ENCODE data around the gene RASD1.
"Not testable (repeated sequence)": the region's sequence is repeated elsewhere in the genome, so short reads cannot be mapped to it uniquely, and the experiment has no call there.

Gene RASD1

GRCh38 chr17:17495536-17496188, 533 bp downstream of the RASD1 start:
- DNase-seq: no peak

GRCh38 chr17:17494870-17495535, 1.2 kb downstream of the RASD1 start:
- DNase-seq: no peak

GRCh38 chr17:17494499-17494869, 1.7 kb downstream of the RASD1 start:
- no peak for DNase-seq

DNA sequence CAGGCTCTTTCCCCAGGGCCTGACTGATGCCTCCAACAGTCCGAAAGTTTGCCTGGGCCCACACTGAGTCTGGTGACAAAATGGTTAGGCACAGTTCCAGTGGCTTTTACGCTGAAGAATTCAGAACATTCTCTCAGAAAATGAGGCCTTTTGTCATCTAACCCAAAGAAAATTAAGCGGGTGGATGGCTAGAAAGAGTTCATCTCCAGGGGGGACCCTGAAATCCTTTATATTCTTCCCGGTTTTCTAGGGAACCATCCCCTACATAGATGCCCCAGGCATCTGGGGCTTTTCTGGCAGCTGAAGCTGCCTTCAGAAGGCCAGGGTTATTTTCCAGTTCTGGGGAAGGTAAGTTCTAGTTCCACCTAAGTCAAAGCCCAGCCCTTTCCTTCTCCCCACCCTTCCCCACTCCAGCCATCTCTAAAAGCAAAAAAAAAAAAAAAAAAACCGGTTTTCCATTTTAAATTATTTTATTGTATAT, 2.2 kb downstream of the RASD1 start:
- no peak for DNase-seq

- DNase-seq: no peak
Measured at GRCh38 chr17:17493249-17493985, 2.8 kb downstream of the RASD1 start.

- no peak for DNase-seq
Measured at GRCh38 chr17:17492571-17492970, 3.6 kb downstream of the RASD1 start.

GRCh38 chr17:17492085-17492484, 4.1 kb downstream of the RASD1 start:
- no peak for DNase-seq

DNA sequence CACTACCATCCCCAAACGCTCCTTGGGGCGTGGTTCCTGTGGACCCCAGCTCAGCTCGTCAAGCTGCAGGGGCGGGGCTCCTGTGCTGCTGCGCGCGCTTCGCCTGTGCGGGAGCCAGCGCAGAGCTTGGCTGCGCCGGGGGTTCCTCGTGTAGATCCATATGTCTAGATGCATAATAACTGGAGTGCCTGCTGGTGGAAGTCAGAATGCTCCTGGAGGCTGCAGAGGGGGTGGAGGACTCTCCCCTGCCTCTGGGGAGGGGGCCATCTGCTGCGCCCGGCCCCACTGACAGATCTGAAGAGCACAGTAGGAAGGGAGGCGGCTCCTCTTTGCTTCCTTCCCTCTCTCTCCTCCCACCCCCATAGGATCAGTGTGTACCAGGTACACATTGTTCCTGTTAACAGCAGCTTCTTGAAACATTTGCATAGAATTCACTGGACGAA, 4.6 kb downstream of the RASD1 start:
- no peak for DNase-seq

DNA sequence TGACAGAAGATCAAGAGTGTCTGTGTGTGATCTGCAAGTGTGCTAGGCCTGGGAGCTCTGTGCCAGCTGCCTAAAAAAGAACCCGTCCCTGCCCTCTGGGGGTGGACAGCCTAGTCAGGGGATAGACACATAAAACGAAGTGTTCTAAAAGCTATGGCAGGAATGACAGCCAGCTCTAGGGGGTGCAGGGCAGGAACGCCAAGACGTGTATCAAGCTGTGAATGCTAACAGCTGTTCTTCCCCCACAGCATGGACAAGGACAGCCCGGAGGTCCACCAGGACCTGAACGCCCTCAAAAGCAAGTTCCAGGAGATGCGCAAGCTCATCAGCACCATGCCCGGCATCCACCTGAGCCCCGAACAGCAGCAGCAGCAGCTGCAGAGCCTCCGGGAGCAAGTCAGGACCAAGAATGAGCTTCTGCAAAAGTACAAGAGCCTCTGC, 5.1 kb downstream of the RASD1 start:
- DNase-seq: no peak

DNA sequence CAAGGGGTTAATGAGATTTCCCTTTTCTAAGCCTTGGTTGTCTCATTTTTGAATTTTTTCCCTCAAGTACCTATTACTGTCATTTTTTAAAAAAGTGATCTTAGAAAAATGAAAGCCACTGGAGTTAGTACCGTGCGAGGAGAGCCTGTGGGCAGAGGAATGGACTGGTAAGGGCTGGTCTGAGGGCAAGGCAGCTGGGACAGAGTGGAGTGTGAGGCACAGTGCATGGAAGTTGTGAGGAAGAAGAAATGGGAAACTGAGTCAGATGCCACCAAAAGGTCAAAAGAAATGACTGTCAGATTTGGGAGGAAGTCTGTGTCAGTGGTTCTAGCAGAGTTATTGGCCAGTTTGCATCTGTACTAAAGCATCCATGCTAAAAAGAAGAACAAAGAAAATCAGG, 8.2 kb downstream of the RASD1 start:
- no peak for DNase-seq

DNA sequence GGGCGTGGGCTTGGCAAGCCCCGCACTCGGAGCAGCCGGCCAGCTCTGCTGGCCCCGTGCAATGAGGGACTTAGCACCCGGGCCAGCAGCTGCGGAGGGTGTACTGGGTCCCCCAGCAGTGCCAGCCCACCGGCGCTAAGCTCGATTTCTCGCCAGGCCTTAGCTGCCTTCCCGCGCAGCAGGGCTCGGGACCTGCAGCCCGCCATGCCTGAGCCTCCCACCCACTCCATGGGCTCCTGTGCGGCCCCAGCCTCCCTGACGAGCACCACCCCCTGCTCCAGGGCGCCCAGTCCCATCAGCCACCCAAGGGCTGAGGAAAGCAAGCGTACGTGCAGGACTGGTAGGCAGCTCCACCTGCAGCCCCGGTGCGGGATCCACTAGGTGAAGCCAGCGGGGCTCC, 9.8 kb downstream of the RASD1 start:
- not testable (repeated sequence) for DNase-seq

- no peak for DNase-seq
Measured at GRCh38 chr17:17485420-17485819, 10.8 kb downstream of the RASD1 start.

DNA sequence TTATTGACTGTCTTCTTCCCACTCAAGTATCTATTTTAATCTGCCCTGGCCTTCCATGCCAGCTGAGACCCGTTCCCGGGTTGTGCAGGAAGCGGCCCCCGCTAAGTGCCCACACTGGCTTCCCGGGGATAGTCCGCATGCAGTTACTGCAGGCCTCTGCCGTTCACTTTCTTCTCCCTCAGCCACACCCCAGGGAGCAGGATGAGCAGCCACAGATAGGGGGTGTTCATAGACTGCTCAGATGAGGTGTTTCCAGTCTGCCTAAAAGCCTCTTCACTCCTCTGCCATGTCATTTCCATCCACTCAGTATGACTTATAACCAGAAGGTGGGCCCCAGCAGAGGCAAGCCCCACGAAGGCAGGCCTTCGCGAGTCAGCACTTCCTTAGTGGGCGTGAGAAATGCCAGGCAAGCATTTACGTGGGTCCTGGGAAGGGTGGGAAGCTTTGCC, 11.7 kb downstream of the RASD1 start:
- DNase-seq: no peak

GRCh38 chr17:17481860-17482259, 14.3 kb downstream of the RASD1 start:
- DNase-seq: no peak

DNA sequence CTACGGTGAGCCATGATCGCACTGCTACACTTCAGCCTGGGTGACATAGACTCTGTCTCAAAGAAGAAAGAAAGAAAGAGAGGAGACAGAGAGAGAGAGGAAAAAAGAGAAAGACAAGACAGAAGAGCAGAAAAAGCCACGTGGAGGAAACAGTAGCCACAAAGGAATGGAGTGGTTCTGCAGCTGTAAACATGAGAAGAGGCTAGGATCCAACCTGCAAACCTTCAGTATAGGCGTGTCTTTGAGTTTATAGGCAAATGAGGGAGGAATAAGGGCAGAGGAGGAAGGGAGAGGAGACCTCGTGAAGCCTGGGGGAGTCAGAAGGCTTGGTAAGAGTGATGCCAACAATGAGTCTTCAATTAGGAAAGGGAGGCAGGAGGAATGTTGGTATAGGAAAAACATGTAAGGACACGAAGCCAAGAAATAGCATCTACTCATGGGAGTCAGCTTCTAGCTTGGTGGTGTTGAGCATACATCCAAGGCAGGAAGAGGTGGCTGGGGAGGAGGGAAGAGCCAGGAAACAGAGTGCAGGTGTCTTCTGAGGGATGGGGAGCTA, 15.5 kb downstream of the RASD1 start:
- DNase-seq: no peak

DNA sequence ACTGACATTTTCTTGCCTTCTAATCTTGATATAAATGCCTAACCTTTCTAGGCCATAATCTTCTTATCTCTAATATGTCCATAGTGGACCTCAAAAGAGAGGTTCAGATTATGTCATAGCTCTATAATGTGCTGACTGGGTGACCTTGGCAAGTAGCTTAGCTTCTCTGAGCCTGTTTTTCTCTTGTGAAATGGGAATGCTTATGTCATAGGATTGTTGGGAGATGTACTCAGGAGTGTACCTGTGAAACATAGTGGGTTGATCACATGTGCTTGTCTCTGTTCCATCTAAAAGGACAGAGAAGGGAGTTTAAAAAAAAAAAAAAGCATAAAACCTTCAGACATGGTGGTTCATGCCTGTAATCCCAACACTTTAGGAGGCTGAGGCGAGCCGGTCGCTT, 17.0 kb downstream of the RASD1 start:
- no peak for DNase-seq

DNA sequence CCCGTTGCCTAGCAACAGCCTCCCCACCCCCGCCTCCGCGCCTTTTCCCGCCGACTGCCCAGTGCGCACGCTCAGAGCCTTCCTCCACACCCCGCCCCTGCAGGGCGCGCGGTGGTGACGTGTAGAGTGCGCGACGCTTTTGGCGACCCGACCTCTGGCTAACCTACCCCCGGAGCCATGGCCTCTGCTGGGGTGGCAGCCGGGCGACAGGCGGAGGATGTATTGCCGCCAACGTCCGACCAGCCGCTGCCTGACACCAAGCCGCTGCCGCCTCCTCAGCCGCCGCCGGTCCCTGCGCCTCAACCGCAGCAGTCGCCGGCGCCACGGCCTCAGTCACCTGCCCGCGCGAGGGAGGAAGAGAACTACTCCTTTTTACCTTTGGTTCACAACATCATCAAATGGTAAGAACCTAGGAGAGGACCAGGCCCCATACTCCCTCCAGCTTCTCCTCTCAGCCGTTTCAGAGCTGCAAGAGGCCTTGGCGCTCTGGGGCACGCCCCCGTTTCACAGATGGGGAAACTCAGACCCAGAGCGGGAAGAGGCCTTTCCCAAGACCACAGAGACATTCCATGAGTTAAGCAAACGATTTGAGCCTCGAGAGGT, 19.2 kb downstream of the RASD1 start, which contains the start of gene MED9:
MED9 (plus strand) TSS at position 136 of the 603 bp plus-strand sequence; CDS start at position 178, 42 bp downstream.
- DNase-seq: peak; percentile 64

- no peak for DNase-seq
Measured at GRCh38 chr17:17474341-17474740, 21.9 kb downstream of the RASD1 start.

- DNase-seq: no peak
Measured at GRCh38 chr17:17472333-17472920, 23.8 kb downstream of the RASD1 start.

GRCh38 chr17:17469996-17470395, 26.2 kb downstream of the RASD1 start:
- DNase-seq: no peak

- DNase-seq: no peak
Measured at GRCh38 chr17:17469358-17469757, 26.8 kb downstream of the RASD1 start.

DNA sequence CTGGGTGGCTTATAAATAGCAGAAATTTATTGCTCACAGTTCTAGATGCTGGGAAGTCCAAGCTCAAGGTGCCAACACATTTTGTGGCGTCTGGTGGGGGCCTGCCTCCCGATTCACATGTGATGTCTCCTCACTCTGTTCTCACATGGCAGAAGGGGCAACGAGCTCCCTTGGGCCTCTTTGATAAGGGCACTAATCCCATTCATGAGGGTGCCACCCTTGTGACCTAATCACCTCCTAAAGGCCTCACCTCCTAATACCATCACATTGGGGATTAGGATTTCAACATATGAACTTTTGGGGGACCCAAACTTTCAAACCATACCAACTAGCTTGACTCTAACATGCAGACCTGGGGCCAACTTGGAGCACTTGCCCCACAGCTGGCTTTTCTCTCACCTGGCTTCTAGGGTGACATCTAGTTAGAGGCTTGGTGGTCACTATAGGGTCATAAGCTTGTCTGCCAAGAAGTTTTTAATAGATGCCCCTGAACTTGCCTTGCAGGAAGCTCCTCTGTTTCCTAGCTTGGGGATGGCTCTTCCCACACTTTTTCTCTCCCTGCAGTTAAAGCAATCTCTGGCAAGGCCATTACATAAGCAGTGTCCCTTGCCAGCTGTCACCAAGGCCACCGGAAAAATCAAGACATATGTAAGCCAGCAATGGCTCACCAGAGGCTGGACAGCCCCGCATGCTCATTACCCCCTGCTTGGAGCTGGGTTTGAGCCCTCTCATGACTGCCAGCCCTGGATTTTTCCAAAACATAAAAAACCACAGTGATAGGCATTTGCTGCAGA, 27.8 kb downstream of the RASD1 start:
- DNase-seq: no peak
